Hindlimb muscle (tissue), 1 donor: ENCODE data around the gene PFN4. TPM values are rescaled to one million over a fixed set of nuclear protein-coding genes. Genes with fewer than 3 reads are reported as not detected.

Experiments used
- DNase-seq: peaks from one replicate; pipeline ENCODE4 v3.0.0-alpha.2; 2013
- polyA plus RNA-seq: library from polyadenylated mRNA; unstranded; fragments of 120-200 nt; gene quantifications from one replicate; pipeline ENCODE4 v1.2.1, GENCODE V29; 2013; ENCODE audit not compliant: insufficient read length

PFN4 gene
- polyA plus RNA-seq, 1 donor, result 1.7 TPM

- DNase-seq, result peak; percentile 23
Observed at GRCh38 chr2:24076849-24077534, 46.1 kb downstream of the PFN4 start.

GRCh38 chr2:24075915-24076848 is 47.0 kb downstream of the PFN4 start, which contains the start of gene SF3B6:
Gene SF3B6 (minus strand): TSS chr2:24076326. CDS start chr2:24076229, 97 bp downstream.
- DNase-seq, result peak; percentile 96

- no peak for DNase-seq
Observed at GRCh38 chr2:24075259-24075658, 47.9 kb downstream of the PFN4 start.

GRCh38 chr2:24073816-24074215 is 49.3 kb downstream of the PFN4 start:
- no peak for DNase-seq

GRCh38 chr2:24072259-24072658 is 50.9 kb downstream of the PFN4 start:
- no peak for DNase-seq

- no peak for DNase-seq
Observed at GRCh38 chr2:24065341-24065740, 57.8 kb downstream of the PFN4 start.

Other genes with a start within 250 kb of the PFN4 start
- 11.2 TPM for gene ATAD2B, start 196.2 kb downstream of the PFN4 start, polyA plus RNA-seq
- gene UBXN2A, start 182.9 kb downstream of the PFN4 start, polyA plus RNA-seq, result 18.0 TPM
- 3.6 TPM for gene MFSD2B, start 113.2 kb downstream of the PFN4 start, polyA plus RNA-seq
- gene WDCP, start 75.9 kb downstream of the PFN4 start, polyA plus RNA-seq, result 10.6 TPM
- gene FKBP1B, start 73.6 kb downstream of the PFN4 start, polyA plus RNA-seq, result 2.5 TPM
- gene SF3B6, start 47.0 kb downstream of the PFN4 start, polyA plus RNA-seq, result 70.7 TPM
- 32.6 TPM for gene TP53I3, start 38.5 kb downstream of the PFN4 start, polyA plus RNA-seq
- 15.6 TPM for gene FAM228B, start 135 bp upstream of the PFN4 start, polyA plus RNA-seq
- gene FAM228A, start 51.7 kb upstream of the PFN4 start, polyA plus RNA-seq, result 0.37 TPM
- gene ITSN2, start 237.2 kb upstream of the PFN4 start, polyA plus RNA-seq, result 20.2 TPM